ENCODE data around the gene ADISSP.

Gene ADISSP

GRCh38 chr20:3803854-3804253 is 36.3 kb upstream of the ADISSP start (continued):
- TF ChIP-seq ZNF791 (tag by site-specific recombination; IDR thresholded peaks at IDR 0.05), result no peak
- TF ChIP-seq ZNF701 (tag by site-specific recombination; IDR thresholded peaks at IDR 0.05), result no peak
- no peak for TF ChIP-seq ZNF239 (tag by site-specific recombination; IDR thresholded peaks at IDR 0.05)
- TF ChIP-seq ZBTB20 (tag by site-specific recombination; IDR thresholded peaks at IDR 0.05), result no peak
- no peak for TF ChIP-seq ZNF510 (tag by site-specific recombination; IDR thresholded peaks at IDR 0.05; ENCODE audit: insufficient replicate concordance)

GRCh38 chr20:3803289-3803688 is 35.7 kb upstream of the ADISSP start:
- ChIA-PET POLR2A (no interaction called here), CTCF (no interaction called here)
- Histone ChIP-seq H3K4me3 (ENCODE audit: low read depth, low read length) (no peak overlapping the region), H3K9me3 (ENCODE audit: control insufficient read depth, insufficient read depth, low read depth, low read length) (no peaks in the 10 kb centered on the region), H3K4me1 (ENCODE audit: control insufficient read depth, insufficient read depth, low read length) (peaks cover 16% of the 10 kb centered on the region), H3K27ac (ENCODE audit: extremely low read depth, low read depth, low read length) (no peak overlapping the region), H3K36me3 (ENCODE audit: control insufficient read depth in 2 of 2, insufficient read depth in 1 of 2, low read length in 2 of 2) (peaks cover 26 to 80% of the 10 kb centered on the region in 2 experiments)
- TF ChIP-seq ZNF692 (tag by site-specific recombination; IDR thresholded peaks at IDR 0.05) (0 out of 2 replicates have a peak, but pooled peaks have one; percentile 37), ZNF768 (tag by site-specific recombination; IDR thresholded peaks at IDR 0.05) (no peak)

- POLR2A ChIA-PET, result interaction anchor here (0.5 kb wide), 1 partner anchor 8 kb away, joined by 3 read pairs; no protein-coding TSS in a partner anchor
- Histone ChIP-seq H3K27ac (ENCODE audit: extremely low read depth, low read depth, low read length) (no peak overlapping the region), H3K9me3 (ENCODE audit: control insufficient read depth, insufficient read depth, low read depth, low read length) (no peaks in the 10 kb centered on the region), H3K36me3 (ENCODE audit: control insufficient read depth in 2 of 2, insufficient read depth in 1 of 2, low read length in 2 of 2) (peaks cover 26 to 86% of the 10 kb centered on the region in 2 experiments), H3K4me3 (ENCODE audit: low read depth, low read length) (no peak overlapping the region), H3K4me1 (ENCODE audit: control insufficient read depth, insufficient read depth, low read length) (peaks cover 12% of the 10 kb centered on the region)
- TF ChIP-seq ZNF707 (tag by site-specific recombination; IDR thresholded peaks at IDR 0.05), result no peak
- TF ChIP-seq ZNF366 (tag by site-specific recombination; conservative IDR thresholded peaks at IDR 0.05), result 0 out of 2 replicates have a peak, but pooled peaks have one; percentile 20
- no peak for TF ChIP-seq ZNF777 (tag by site-specific recombination; IDR thresholded peaks at IDR 0.05; ENCODE audit: borderline replicate concordance)
- TF ChIP-seq ZFHX2 (tag by site-specific recombination; conservative IDR thresholded peaks at IDR 0.05), result no peak
- CTCF ChIA-PET, result no interaction called here
Observed at GRCh38 chr20:3802524-3803239, 35.1 kb upstream of the ADISSP start.

- ChIA-PET CTCF (interaction anchor here (1.6 kb wide), 1 partner anchor 18 kb away, joined by 10 read pairs; the partner anchor contains the start of gene AP5S1), POLR2A (interaction anchor here (1.9 to 2.0 kb wide), 2 partner anchors 12 to 17 kb away, joined by 6 to 7 read pairs; no protein-coding TSS in a partner anchor)
- no peak overlapping the region for H3K4me3 ChIP-seq (ENCODE audit: low read depth, low read length)
- H3K36me3 ChIP-seq (ENCODE audit: control insufficient read depth in 2 of 2, insufficient read depth in 1 of 2, low read length in 2 of 2), result peaks cover 26 to 90% of the 10 kb centered on the region in 2 experiments
- TF ChIP-seq ZNF19 (tag by site-specific recombination; IDR thresholded peaks at IDR 0.05; ENCODE audit: low read depth) (no peak), ZNF335 (tag by site-specific recombination; conservative IDR thresholded peaks at IDR 0.05) (no peak), ZNF223 (tag by site-specific recombination; IDR thresholded peaks at IDR 0.05) (no peak), PRDM4 (tag by site-specific recombination; IDR thresholded peaks at IDR 0.05) (no peak), GLIS2 (tag by site-specific recombination; IDR thresholded peaks at IDR 0.05) (0 out of 2 replicates have a peak, but pooled peaks have one; percentile 14), PBX3 (CRISPR knock-in tag; IDR thresholded peaks at IDR 0.05) (no peak), ZNF211 (tag by site-specific recombination; IDR thresholded peaks at IDR 0.05; ENCODE audit: low read depth) (no peak), ZNF529 (tag by site-specific recombination; IDR thresholded peaks at IDR 0.05; ENCODE audit: insufficient replicate concordance) (no peak), ZNF704 (tag by site-specific recombination; IDR thresholded peaks at IDR 0.05) (no peak)
- peaks cover 12% of the 10 kb centered on the region for H3K4me1 ChIP-seq (ENCODE audit: control insufficient read depth, insufficient read depth, low read length)
- H3K9me3 ChIP-seq (ENCODE audit: control insufficient read depth, insufficient read depth, low read depth, low read length), result no peaks in the 10 kb centered on the region
- H3K27ac ChIP-seq (ENCODE audit: extremely low read depth, low read depth, low read length), result no peak overlapping the region
Observed at GRCh38 chr20:3801846-3802245, 34.3 kb upstream of the ADISSP start.
